HepG2 (cell line): ENCODE measurements around the gene MAPK13. TPM values are rescaled to one million over a fixed set of nuclear protein-coding genes. Genes with fewer than 3 reads are reported as not detected.

Experiments used
- EEA1 ChIP-seq: sonication (generic); formaldehyde crosslinking; IDR thresholded peaks from 2 replicates; pipeline ENCODE4 v1.5.1; 2020; ENCODE audit warnings: mild to moderate bottlenecking, missing genetic modification reagents, borderline replicate concordance
- ESRRA ChIP-seq: sonication (generic); formaldehyde crosslinking; IDR thresholded peaks from 2 replicates; pipeline ENCODE4 v1.5.1; 2020; ENCODE audit warnings: mild to moderate bottlenecking, low read depth, missing genetic modification reagents
- FOXA3 ChIP-seq: IDR thresholded peaks from 2 replicates; pipeline ENCODE4 v1.6.1; 2016; ENCODE audit warnings: missing genetic modification reagents, missing compliant biosample characterization
- JUND ChIP-seq: sonication (generic); formaldehyde crosslinking; IDR thresholded peaks from 2 replicates; pipeline ENCODE4 v1.8.0; 2022; ENCODE audit warnings: mild to moderate bottlenecking, missing genetic modification reagents
- MXI1 ChIP-seq: IDR thresholded peaks from 3 replicates; pipeline ENCODE4 v1.6.1; 2012; ENCODE audit warnings: low read depth, low read length, inconsistent platforms, borderline replicate concordance
- NPAS2 ChIP-seq: sonication (generic); formaldehyde crosslinking; IDR thresholded peaks from 2 replicates; pipeline ENCODE4 v1.8.0; 2022; ENCODE audit warnings: mild to moderate bottlenecking, missing genetic modification reagents, borderline replicate concordance
- RXRB ChIP-seq: IDR thresholded peaks from 2 replicates; pipeline ENCODE4 v1.6.1; 2016; ENCODE audit warnings: borderline replicate concordance, missing genetic modification reagents, missing compliant biosample characterization
- ZNF460 ChIP-seq: sonication (generic); formaldehyde crosslinking; IDR thresholded peaks from 2 replicates; pipeline ENCODE4 v1.5.1; 2020; ENCODE audit warnings: missing genetic modification reagents, mild to moderate bottlenecking, borderline replicate concordance
- ZNF468 ChIP-seq: sonication (generic); formaldehyde crosslinking; IDR thresholded peaks from 2 replicates; pipeline ENCODE4 v1.8.0; 2022; ENCODE audit warnings: mild to moderate bottlenecking, moderate library complexity, missing genetic modification reagents
- ZNF550 ChIP-seq: sonication (generic); formaldehyde crosslinking; IDR thresholded peaks from 2 replicates; pipeline ENCODE4 v1.4.0; 2020; ENCODE audit warnings: mild to moderate bottlenecking, missing genetic modification reagents, borderline replicate concordance
- ZNF562 ChIP-seq: sonication (generic); formaldehyde crosslinking; IDR thresholded peaks from 2 replicates; pipeline ENCODE4 v1.8.0; 2022; ENCODE audit warnings: missing genetic modification reagents, borderline replicate concordance
- polyA plus RNA-seq, 8 experiments: library from polyadenylated mRNA; depleted of rRNA in 3 of 8; stranded (reverse) in 7 of 8; unstranded in 1 of 8; fragments of >200 nt; fragmentation: Illumina TruSeq in 4 of 8; extraction: Trizol in 4 of 8; gene quantifications; 2 replicates each; pipeline versions ENCODE4 v1.2.1 to v1.2.3, GENCODE V29; 2011 to 2016; ENCODE audit warnings: low read depth in 4 of 8, missing spikeins in 1 of 8, mixed read lengths in 1 of 8; ENCODE audit not compliant: insufficient read depth in 1 of 8
- total RNA-seq, 5 experiments: library from RNA; depleted of rRNA; stranded (reverse); fragments of >200 nt; fragmentation: Illumina TruSeq; extraction: Trizol; gene quantifications; 2 replicates each; pipeline ENCODE4 v1.2.3, GENCODE V29; 2016; ENCODE audit warnings: low read depth in 1 of 5
- TF ChIP-seq, protein P1 (sequence below): sonication (generic); formaldehyde crosslinking; IDR thresholded peaks from 2 replicates; pipeline ENCODE4 v1.8.1; 2023; ENCODE audit warnings: mild to moderate bottlenecking, inconsistent platforms, moderate library complexity, missing genetic modification reagents, borderline replicate concordance
- TF ChIP-seq, protein P2 (sequence below): sonication (generic); formaldehyde crosslinking; IDR thresholded peaks from 2 replicates; pipeline ENCODE4 v1.4.0; 2020; ENCODE audit warnings: low read depth, missing genetic modification reagents
- TF ChIP-seq, protein P3 (sequence below): sonication (generic); formaldehyde crosslinking; IDR thresholded peaks from 2 replicates; pipeline ENCODE4 v1.5.1; 2020; ENCODE audit warnings: missing genetic modification reagents, mild to moderate bottlenecking, borderline replicate concordance
- TF ChIP-seq, protein P4 (sequence below): sonication (generic); formaldehyde crosslinking; IDR thresholded peaks from 2 replicates; pipeline ENCODE4 v1.8.0; 2022; ENCODE audit warnings: mild to moderate bottlenecking, missing genetic modification reagents; ENCODE audit not compliant: insufficient replicate concordance

Gene MAPK13
- total and polyA plus RNA-seq, 2 of the 13 experiments (the other 11 are each of a cell fraction or from before 2014, with no cell fraction given), result 12.7 to 43.4 TPM

DNA sequence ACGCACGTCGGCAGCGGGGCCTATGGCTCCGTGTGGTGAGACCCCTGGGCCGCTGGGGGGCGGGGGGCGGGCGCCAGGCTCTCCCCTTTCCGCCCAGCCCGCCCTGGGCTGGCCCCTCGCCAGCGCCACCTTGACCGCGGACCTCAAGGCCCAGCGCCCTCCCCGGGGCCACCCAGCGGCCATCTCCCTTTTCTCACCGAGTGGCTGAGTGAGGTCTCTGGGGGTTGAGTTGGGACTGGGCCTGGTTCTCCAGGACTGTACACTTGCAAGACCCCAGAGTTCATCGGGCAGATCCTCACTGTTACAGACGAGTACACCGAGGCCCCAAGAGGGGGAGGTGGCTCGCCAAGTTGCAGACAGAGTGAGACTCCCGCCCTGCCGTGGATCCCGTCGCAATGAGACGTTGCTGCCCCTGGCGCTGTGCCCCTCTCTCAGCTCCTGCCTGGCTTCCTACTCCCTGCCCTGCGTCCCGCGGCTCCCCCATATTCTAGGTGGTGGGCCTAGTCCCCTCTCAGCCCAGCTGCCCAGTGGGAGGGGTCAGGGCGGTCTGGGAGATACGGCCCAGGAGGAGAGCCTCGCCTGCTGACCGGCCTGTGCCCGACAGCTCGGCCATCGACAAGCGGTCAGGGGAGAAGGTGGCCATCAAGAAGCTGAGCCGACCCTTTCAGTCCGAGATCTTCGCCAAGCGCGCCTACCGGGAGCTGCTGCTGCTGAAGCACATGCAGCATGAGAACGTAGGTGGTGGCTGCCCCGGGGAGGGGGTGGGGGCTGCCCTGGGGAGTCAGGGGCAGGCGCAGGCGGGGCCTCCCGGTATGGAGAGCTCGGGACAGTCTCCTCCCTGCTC, 576 bp downstream of the MAPK13 start (continued):
- TF ChIP-seq, protein P1, sequence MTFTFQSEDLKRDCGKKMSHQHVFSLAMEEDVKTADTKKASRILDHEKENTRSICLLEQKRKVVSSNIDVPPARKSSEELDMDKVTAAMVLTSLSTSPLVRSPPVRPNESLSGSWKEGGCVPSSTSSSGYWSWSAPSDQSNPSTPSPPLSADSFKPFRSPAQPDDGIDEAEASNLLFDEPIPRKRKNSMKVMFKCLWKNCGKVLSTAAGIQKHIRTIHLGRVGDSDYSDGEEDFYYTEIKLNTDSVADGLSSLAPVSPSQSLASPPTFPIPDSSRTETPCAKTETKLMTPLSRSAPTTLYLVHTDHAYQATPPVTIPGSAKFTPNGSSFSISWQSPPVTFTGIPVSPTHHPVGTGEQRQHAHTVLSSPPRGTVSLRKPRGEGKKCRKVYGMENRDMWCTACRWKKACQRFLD (CRISPR knock-in tag), result peak; percentile 55; the same call in 1 of the 2 replicates
- TF ChIP-seq EEA1 (CRISPR knock-in tag) (peak; percentile 31; the same call in 1 of the 2 replicates), ESRRA (CRISPR knock-in tag) (peak; percentile 64), NPAS2 (CRISPR knock-in tag) (no peak), FOXA3 (peak; percentile 21), ZNF562 (no peak), JUND (CRISPR knock-in tag) (no peak), ZNF468 (peak; percentile 94), MXI1 (no peak), ZNF550 (CRISPR knock-in tag) (peak; percentile 67), RXRB (CRISPR knock-in tag) (peak; percentile 54), ZNF460 (CRISPR knock-in tag) (no peak)
- TF ChIP-seq, protein P2, sequence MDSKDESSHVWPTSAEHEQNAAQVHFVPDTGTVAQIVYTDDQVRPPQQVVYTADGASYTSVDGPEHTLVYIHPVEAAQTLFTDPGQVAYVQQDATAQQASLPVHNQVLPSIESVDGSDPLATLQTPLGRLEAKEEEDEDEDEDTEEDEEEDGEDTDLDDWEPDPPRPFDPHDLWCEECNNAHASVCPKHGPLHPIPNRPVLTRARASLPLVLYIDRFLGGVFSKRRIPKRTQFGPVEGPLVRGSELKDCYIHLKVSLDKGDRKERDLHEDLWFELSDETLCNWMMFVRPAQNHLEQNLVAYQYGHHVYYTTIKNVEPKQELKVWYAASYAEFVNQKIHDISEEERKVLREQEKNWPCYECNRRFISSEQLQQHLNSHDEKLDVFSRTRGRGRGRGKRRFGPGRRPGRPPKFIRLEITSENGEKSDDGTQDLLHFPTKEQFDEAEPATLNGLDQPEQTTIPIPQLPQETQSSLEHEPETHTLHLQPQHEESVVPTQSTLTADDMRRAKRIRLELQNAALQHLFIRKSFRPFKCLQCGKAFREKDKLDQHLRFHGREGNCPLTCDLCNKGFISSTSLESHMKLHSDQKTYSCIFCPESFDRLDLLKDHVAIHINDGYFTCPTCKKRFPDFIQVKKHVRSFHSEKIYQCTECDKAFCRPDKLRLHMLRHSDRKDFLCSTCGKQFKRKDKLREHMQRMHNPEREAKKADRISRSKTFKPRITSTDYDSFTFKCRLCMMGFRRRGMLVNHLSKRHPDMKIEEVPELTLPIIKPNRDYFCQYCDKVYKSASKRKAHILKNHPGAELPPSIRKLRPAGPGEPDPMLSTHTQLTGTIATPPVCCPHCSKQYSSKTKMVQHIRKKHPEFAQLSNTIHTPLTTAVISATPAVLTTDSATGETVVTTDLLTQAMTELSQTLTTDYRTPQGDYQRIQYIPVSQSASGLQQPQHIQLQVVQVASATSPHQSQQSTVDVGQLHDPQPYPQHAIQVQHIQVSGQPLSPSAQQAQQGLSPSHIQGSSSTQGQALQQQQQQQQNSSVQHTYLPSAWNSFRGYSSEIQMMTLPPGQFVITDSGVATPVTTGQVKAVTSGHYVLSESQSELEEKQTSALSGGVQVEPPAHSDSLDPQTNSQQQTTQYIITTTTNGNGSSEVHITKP, result peak; percentile 60; the same call in 1 of the 2 replicates
- TF ChIP-seq, protein P3, sequence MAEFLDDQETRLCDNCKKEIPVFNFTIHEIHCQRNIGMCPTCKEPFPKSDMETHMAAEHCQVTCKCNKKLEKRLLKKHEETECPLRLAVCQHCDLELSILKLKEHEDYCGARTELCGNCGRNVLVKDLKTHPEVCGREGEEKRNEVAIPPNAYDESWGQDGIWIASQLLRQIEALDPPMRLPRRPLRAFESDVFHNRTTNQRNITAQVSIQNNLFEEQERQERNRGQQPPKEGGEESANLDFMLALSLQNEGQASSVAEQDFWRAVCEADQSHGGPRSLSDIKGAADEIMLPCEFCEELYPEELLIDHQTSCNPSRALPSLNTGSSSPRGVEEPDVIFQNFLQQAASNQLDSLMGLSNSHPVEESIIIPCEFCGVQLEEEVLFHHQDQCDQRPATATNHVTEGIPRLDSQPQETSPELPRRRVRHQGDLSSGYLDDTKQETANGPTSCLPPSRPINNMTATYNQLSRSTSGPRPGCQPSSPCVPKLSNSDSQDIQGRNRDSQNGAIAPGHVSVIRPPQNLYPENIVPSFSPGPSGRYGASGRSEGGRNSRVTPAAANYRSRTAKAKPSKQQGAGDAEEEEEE (CRISPR knock-in tag), result no peak
- TF ChIP-seq, protein P4, sequence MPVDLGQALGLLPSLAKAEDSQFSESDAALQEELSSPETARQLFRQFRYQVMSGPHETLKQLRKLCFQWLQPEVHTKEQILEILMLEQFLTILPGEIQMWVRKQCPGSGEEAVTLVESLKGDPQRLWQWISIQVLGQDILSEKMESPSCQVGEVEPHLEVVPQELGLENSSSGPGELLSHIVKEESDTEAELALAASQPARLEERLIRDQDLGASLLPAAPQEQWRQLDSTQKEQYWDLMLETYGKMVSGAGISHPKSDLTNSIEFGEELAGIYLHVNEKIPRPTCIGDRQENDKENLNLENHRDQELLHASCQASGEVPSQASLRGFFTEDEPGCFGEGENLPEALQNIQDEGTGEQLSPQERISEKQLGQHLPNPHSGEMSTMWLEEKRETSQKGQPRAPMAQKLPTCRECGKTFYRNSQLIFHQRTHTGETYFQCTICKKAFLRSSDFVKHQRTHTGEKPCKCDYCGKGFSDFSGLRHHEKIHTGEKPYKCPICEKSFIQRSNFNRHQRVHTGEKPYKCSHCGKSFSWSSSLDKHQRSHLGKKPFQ (CRISPR knock-in tag), result no peak
